ENCODE results near the gene MBP.

The MBP gene

DNA sequence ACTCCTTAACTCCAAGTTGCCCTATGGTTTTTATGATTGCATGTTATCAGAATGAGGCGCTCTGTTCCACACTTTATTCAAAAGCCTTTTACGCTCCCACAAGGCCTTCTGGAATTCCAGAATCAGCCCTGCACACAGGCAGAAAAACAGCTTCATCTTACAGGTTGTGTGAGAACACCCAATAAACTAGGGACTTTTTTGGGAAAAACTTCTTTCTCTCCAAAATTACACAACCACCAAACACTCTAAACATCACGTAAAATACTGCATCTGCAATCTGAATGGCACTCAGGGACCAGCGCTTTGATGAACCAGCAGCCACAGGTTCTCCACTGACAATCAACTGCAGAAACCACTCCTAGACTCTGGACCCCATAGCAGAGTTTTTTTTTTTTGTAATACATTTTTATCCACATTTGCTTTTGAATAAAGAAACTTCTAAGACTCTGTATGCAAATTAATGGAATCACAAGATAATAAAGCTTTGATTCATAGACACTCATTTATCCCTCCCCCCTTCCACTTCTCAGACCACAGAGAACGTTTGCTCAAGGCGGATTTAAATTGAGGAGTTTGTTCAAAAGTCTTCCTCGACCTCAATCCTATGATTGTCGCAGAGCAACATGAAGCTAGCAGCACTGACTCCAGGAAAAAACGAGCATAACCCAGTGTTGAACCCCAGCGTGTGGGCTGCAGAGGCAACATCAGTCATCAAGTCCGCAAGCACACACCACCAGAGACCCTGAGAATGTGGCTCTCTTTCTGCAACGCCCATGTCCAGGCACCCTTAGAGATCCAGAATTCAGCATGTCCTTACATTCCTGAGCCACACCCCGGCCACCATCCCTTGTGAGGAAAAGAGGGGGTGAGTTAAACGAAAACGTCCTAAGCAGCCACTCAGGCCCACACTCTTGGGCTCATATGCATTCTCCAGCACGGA, 116.5 kb downstream of the MBP start:
- DNase-seq (ENCODE audit: low spot score), result no peak
- TF ChIP-seq, protein P1, sequence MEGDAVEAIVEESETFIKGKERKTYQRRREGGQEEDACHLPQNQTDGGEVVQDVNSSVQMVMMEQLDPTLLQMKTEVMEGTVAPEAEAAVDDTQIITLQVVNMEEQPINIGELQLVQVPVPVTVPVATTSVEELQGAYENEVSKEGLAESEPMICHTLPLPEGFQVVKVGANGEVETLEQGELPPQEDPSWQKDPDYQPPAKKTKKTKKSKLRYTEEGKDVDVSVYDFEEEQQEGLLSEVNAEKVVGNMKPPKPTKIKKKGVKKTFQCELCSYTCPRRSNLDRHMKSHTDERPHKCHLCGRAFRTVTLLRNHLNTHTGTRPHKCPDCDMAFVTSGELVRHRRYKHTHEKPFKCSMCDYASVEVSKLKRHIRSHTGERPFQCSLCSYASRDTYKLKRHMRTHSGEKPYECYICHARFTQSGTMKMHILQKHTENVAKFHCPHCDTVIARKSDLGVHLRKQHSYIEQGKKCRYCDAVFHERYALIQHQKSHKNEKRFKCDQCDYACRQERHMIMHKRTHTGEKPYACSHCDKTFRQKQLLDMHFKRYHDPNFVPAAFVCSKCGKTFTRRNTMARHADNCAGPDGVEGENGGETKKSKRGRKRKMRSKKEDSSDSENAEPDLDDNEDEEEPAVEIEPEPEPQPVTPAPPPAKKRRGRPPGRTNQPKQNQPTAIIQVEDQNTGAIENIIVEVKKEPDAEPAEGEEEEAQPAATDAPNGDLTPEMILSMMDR (IDR thresholded peaks at IDR 0.05; ENCODE audit: extremely low read depth, missing control alignments), result no peak

DNA sequence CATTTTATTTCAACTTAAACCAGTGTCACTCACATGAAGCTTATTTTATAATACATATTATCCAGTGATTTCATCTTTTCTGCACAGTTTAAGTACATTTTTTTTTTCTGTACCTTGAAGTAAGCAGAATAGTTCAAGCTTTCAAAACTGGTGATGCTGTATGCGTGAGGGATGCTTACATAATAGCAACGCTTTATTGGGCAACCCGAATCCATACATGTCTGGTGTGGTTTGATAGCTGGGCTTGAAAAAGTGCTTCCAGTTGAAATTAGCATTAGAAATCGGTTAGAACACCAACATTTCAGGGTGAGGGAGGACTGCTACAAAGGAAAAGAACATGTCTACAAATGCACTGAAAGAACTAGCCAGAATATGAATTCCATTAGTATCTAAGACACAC, 117.4 kb downstream of the MBP start:
- DNase-seq (ENCODE audit: low spot score), result no peak
- TF ChIP-seq, protein P1 (IDR thresholded peaks at IDR 0.05; ENCODE audit: extremely low read depth, missing control alignments), result no peak

DNA sequence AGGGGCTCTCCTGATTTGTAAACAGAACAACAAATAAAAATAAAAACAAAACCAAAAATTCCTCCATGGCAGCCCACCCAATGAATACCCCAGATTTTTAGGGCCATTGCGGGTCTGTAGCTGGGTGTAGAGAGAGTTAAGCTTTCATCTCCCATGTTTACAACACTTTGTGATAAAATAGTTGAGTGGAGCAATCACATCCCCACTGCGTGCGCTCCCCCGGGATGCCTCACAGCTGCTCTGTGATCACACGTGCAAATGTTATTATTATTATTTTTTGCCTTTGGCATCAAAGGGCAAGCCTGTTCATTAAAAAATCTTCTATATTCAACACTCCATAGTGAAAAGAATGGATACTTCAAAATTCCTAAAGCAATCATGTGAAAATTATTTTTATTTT, 118.0 kb downstream of the MBP start:
- TF ChIP-seq, protein P1 (IDR thresholded peaks at IDR 0.05; ENCODE audit: extremely low read depth, missing control alignments), result no peak

DNA sequence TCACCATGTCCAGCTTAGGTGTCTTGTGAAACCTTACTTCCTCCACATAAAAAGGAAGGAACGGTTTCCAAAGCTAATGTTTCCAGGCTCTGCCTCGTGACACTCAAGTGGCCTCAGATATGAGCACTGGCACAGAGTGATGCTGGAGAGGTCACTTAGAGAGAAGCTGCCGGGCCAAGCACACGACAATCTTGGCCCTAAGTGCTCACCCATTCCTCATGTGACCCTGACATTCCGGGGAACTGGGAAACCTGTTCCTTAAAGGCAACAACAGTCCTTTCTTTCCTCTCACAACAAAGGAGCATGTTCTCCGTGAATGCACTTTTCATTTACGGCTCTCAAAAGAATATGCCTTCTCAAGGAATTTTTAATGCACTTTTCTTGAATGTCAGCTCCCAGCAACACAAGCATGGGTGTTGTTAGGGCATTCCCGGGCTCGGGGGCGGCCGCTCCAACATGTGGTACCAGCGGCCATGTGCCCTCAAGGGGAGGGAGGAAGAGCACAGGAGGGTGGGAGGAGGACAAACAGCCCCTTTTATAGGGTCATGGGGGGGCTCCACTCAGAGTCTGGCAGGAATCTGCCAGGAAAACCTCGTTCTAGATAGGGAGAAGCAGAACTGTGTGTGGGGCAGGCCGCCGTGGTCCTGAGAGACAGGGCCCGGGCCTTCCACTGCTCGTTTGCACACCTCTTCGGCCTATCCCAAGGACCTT, 118.6 kb downstream of the MBP start:
- TF ChIP-seq, protein P1 (IDR thresholded peaks at IDR 0.05; ENCODE audit: extremely low read depth, missing control alignments), result no peak
- no peak for DNase-seq (ENCODE audit: low spot score)

More for the DNA sequence above, 118.0 kb downstream of the MBP start:
- DNase-seq (ENCODE audit: low spot score), result no peak

DNA sequence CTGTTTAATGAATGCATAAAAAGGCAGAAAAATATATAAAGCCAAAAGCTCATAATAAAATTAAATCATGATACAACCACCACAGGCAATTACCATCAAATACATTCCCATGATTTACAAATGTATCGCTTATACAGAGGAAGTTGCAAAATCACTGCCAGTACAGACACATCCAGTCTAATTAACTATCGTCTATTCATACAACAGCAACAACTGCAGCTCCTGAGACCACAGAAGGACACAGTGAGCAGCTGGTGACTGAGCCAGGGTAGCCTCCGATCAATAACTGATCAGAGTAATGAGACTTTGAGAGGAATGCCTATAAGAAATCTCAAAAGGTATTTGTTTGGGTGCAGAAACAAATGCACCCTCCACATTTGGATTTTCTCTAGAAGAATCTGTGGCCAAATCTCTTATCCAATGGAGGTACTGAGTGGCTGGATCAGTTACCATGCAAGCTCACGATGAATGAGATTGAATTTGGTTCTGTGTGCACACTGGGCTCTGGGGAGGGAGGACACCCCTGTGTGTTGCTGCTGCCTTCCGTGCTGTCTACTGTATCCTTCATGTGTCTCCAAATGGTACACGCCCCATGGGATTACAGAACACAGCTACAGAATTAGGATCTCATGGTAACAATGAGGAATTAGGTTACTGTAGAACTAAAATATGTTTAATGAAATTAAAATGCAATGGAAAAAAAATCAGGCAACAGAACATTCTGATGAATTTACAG, 119.6 kb downstream of the MBP start:
- no peak for DNase-seq (ENCODE audit: low spot score)
- TF ChIP-seq, protein P1 (IDR thresholded peaks at IDR 0.05; ENCODE audit: extremely low read depth, missing control alignments), result no peak

DNA sequence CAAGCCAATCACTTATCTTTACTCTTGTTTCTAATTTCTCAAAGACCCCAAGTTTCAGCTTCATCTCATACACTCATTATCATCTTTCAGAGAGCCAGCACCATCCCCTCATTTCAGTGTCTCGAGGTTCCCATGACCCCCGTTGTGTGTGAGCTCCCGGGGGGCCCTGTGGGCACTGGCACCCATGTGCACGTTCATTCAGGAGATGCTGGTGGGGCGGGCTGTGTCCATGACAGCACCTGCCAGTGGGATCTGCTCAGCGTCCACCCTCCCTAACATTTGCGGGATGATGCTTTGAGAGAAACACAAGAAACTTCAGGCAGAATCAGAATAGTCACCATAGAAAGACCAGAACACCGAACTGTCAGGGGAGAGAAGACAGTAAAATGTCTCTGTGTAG, 120.5 kb downstream of the MBP start:
- TF ChIP-seq, protein P1 (IDR thresholded peaks at IDR 0.05; ENCODE audit: extremely low read depth, missing control alignments), result no peak
- no peak for DNase-seq (ENCODE audit: low spot score)

All from GM20000 (cell line).